H1 (cell line): ENCODE data around the gene COL2A1. TPM values are rescaled to one million over a fixed set of nuclear protein-coding genes. Genes with fewer than 3 reads are reported as not detected.

Source experiments
- HDAC2 ChIP-seq, 2 experiments: fragments of 300-600 bp in 1 of 2; sonication (generic) in 1 of 2; IDR thresholded peaks; 2 replicates each; pipeline ENCODE4 v1.6.1; 2011 to 2012; ENCODE audit warnings: low read depth in 2 of 2, low read length in 2 of 2, mild to moderate bottlenecking in 2 of 2, moderate library complexity in 2 of 2, borderline replicate concordance in 1 of 2, inconsistent platforms in 1 of 2
- HDAC6 ChIP-seq: IDR thresholded peaks from one replicate; pipeline ENCODE4 v1.7.1; 2012; ENCODE audit warnings: low read depth, mild to moderate bottlenecking, inconsistent platforms, low read length, moderate library complexity
- POLR2A ChIP-seq, 2 experiments: IDR thresholded peaks; 1 replicate in 1 of 2; 2 replicates in 1 of 2; pipeline ENCODE4 v1.6.1; 2011; ENCODE audit warnings: low read depth in 2 of 2, low read length in 2 of 2, mild to moderate bottlenecking in 2 of 2; ENCODE audit errors: control extremely low read depth in 1 of 2
- polyA plus RNA-seq, 7 experiments: library from polyadenylated mRNA; depleted of rRNA in 3 of 7; stranded (reverse) in 5 of 7; unstranded in 2 of 7; fragments of >200 nt in 5 of 7; fragments of 200-250 nt in 2 of 7; gene quantifications; 1 replicate in 5 of 7; 2 replicates in 1 of 7; 4 replicates in 1 of 7; pipeline versions ENCODE4 v1.2.1 to v1.2.3, GENCODE V29; 2011 to 2013; ENCODE audit warnings: missing spikeins in 2 of 7, mixed read lengths in 2 of 7
- total RNA-seq: library from RNA; stranded (reverse); fragmentation: NEBNext Ultra II Directional; extraction: Animal tissue kit (Norgen Biotek cat#: 25700); gene quantifications from 2 replicates; pipeline ENCODE4 v1.2.1, GENCODE V29; 2021

The COL2A1 gene
- total and polyA plus RNA-seq, 2 of the 8 experiments (the other 6 are each of a cell fraction or from before 2014, with no cell fraction given), result 4.2 to 14.6 TPM

DNA sequence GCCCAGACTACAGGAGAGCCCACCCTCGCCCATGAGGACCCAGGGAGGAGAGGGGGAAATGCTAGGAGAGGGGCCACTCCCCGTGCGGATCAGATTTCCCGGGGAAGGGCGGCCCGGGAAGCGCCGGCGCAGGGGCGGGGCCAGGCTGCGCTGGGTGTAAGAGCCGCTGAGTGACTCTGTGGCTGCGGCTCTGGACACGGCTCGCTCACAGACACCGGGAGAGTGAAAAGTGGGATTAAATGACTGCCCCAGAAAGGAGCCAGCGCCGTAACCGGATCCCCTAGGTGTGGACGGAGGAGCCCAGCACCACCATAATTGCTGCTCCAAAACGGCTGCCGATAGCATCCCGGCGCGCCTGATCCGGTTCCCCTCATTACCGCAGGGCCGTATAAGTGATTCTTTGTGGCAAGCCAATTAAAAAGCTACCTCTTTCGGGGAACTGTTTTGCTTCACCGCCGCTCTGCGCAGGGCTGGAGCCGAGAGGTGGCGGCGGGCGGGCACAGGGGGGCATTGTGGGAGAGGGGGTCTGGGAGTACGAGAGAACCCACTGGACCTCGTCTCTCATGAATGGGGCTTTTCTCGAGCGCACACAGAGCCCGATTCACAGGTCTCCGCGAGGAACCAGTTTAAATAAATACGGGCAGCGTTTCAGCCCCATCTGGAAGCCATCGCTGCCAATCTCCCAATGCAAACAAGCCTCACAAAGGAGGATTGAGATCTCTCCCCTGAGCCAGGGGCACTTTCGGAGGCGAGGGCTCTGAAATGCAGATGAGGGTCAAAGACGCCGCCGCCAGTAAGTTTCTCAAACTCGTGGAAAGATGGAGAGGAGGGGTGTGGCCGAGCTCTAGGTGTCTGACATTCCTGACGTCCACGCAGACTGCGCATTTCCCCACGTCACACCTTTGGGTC, 2.5 kb downstream of the COL2A1 start (continued):
- TF ChIP-seq HDAC2 (IDR thresholded peaks at IDR 0.05; ENCODE audit: borderline replicate concordance in 1 of 2, low read depth in 2 of 2, low read length in 2 of 2) (no peak), POLR2A (IDR thresholded peaks at IDR 0.05; ENCODE audit: control extremely low read depth in 1 of 2, low read depth in 2 of 2, low read length in 2 of 2) (no peak), HDAC6 (no peak)
- TF ChIP-seq, all 59 proteins: peak for 2
